Measurements from ENCODE around the gene GM2A.
A peak's percentile ranks its signal among the peaks of the same experiment; 100 is the strongest.
"Not testable (repeated sequence)": the region's sequence is repeated elsewhere in the genome, so short reads cannot be mapped to it uniquely, and the experiment has no call there.

Gene GM2A

GRCh38 chr5:151254990-151255389 is 2.0 kb downstream of the GM2A start:
- not testable (repeated sequence) for DNase-seq

- DNase-seq = no peak
Observed at GRCh38 chr5:151255621-151256286, 2.8 kb downstream of the GM2A start.

- no peak for DNase-seq
Observed at GRCh38 chr5:151257731-151258181, 4.8 kb downstream of the GM2A start.

GRCh38 chr5:151258201-151258611 is 5.2 kb downstream of the GM2A start:
- DNase-seq = no peak

- no peak for DNase-seq
Observed at GRCh38 chr5:151258816-151259215, 5.8 kb downstream of the GM2A start.

GRCh38 chr5:151259931-151260330 is 6.9 kb downstream of the GM2A start:
- DNase-seq = no peak

GRCh38 chr5:151262532-151262931 is 9.5 kb downstream of the GM2A start:
- no peak for DNase-seq

GRCh38 chr5:151264113-151264512 is 11.1 kb downstream of the GM2A start:
- DNase-seq = peak; percentile 80

- DNase-seq = no peak
Observed at GRCh38 chr5:151267491-151268260, 14.7 kb downstream of the GM2A start.

GRCh38 chr5:151270599-151270998 is 17.6 kb downstream of the GM2A start:
- DNase-seq = peak; percentile 85

- DNase-seq = no peak
Observed at GRCh38 chr5:151271336-151271735, 18.4 kb downstream of the GM2A start.

GRCh38 chr5:151274666-151275065 is 21.7 kb downstream of the GM2A start:
- no peak for DNase-seq

GRCh38 chr5:151275803-151276202 is 22.8 kb downstream of the GM2A start:
- no peak for DNase-seq

GRCh38 chr5:151278845-151279244 is 25.9 kb downstream of the GM2A start:
- DNase-seq = no peak

- DNase-seq = no peak
Observed at GRCh38 chr5:151280443-151280842, 27.5 kb downstream of the GM2A start.

- DNase-seq = no peak
Observed at GRCh38 chr5:151281001-151281639, 28.1 kb downstream of the GM2A start.

GRCh38 chr5:151283120-151283825 is 30.3 kb downstream of the GM2A start:
- no peak for DNase-seq

GRCh38 chr5:151284392-151284967 is 31.5 kb downstream of the GM2A start:
- DNase-seq = no peak

GRCh38 chr5:151285683-151286082 is 32.7 kb downstream of the GM2A start:
- DNase-seq = no peak

GRCh38 chr5:151286246-151286645 is 33.3 kb downstream of the GM2A start:
- no peak for DNase-seq

- DNase-seq = no peak
Observed at GRCh38 chr5:151288180-151288579, 35.2 kb downstream of the GM2A start.

- no peak for DNase-seq
Observed at GRCh38 chr5:151293624-151294023, 40.6 kb downstream of the GM2A start.

GRCh38 chr5:151295138-151295537 is 42.2 kb downstream of the GM2A start:
- no peak for DNase-seq

Data from activated CD4-positive, alpha-beta T cell treated with anti-CD3 and anti-CD28 coated beads, Interleukin-2, amount 50 U/mL, for 16 hours (primary cell).